MM.1S (cell line): ENCODE results near the gene HUWE1.

ENCODE experiments used
- CTCF ChIP-seq: fragments of 300-600 bp; sonication (generic); IDR thresholded peaks from 2 replicates; pipeline ENCODE4 v1.5.1; 2016; ENCODE audit warnings: antibody characterized with exemption, low read length, mixed read lengths
- EZH2 ChIP-seq: fragments of 300-600 bp; sonication (generic); optimal IDR thresholded peaks from 2 replicates; pipeline ENCODE3; 2017; ENCODE audit warnings: low read depth, mild to moderate bottlenecking, antibody characterized with exemption, low read length, mixed read lengths

GRCh38 chrX:53669258-53669657 is 17.3 kb downstream of the HUWE1 start:
- TF ChIP-seq CTCF (no peak), EZH2 (no peak)
